GM23248 (cell line): ENCODE measurements around the gene PTPRF.

Experiments used
- EZH2 ChIP-seq: fragments of 200-600 bp; sonication (generic); IDR thresholded peaks from 2 replicates; pipeline ENCODE4 v1.6.1; 2018; ENCODE audit warnings: antibody characterized with exemption, mild to moderate bottlenecking; ENCODE audit not compliant: insufficient read depth, poor library complexity, severe bottlenecking
- EZH2phosphoT487 ChIP-seq: fragments of 200-600 bp; sonication (generic); IDR thresholded peaks from 2 replicates; pipeline ENCODE4 v1.6.1; 2018; ENCODE audit warnings: antibody characterized with exemption, moderate library complexity, mild to moderate bottlenecking, low read depth; ENCODE audit not compliant: insufficient read depth

GRCh38 chr1:43666608-43667007, 135.9 kb downstream of the PTPRF start:
- TF ChIP-seq EZH2 (no peak), EZH2phosphoT487 (no peak)
